Mesothelial cell of epicardium (in vitro differentiated cells): Measurements from ENCODE around the gene FRMPD1. TPM values are rescaled to one million over a fixed set of nuclear protein-coding genes. Genes with fewer than 3 reads are reported as not detected.
A peak's percentile ranks its signal among the peaks of the same experiment; 100 is the strongest.

ENCODE experiments used
- DNase-seq, 2 experiments: peaks; one replicate each; pipeline ENCODE4 v3.0.0; 2021; ENCODE audit warnings: low spot score in 2 of 2; ENCODE audit not compliant: unreplicated experiment in 2 of 2
- H3K27ac Mint-ChIP-seq: 2 replicates; pipeline ENCODE4 v1.8.0; 2021; ENCODE audit warnings: mixed read lengths
- H3K27me3 Mint-ChIP-seq: 2 replicates; pipeline ENCODE4 v1.8.0; 2021; ENCODE audit warnings: low read depth, mixed read lengths
- H3K36me3 Mint-ChIP-seq: 2 replicates; pipeline ENCODE4 v1.8.0; 2021; ENCODE audit warnings: mixed read lengths
- H3K4me1 Mint-ChIP-seq: 2 replicates; pipeline ENCODE4 v1.8.0; 2021; ENCODE audit warnings: mixed read lengths
- H3K4me3 Mint-ChIP-seq: 2 replicates; pipeline ENCODE4 v1.8.0; 2021; ENCODE audit warnings: mild to moderate bottlenecking, moderate library complexity, mixed read lengths
- H3K9me3 Mint-ChIP-seq: 2 replicates; pipeline ENCODE4 v1.8.0; 2021; ENCODE audit warnings: mixed read lengths
- total RNA-seq: library from RNA; stranded (reverse); gene quantifications from 3 replicates; pipeline ENCODE4 v1.2.1, GENCODE V29; 2021
- TF ChIP-seq, protein P1 (sequence below): fragments of 200-600 bp; sonication (generic); IDR thresholded peaks from one replicate; pipeline ENCODE4 v1.5.0; 2021; ENCODE audit warnings: antibody characterized with exemption; ENCODE audit not compliant: unreplicated experiment

Gene FRMPD1
- total RNA-seq, 1 donor from 2014 or later = 0.45 TPM

DNA sequence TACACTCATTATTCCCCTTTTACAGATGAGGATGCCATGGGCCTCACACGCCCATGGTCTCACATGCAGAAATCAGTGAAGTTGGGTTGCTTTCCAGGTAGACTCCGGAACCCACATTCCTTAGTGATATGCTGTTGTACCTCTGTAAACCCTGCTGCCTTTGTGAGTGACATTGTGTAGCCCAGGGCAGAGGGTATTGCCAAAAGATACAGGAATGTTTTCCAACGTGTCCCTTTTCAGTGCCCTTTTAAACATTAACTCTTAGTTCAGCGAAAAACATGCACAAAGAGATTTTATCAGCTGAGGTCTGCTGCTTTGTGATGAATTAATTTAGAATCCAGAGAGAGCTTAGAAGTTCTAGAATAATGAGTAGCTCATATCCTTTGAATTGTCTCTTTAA, 64.5 kb downstream of the FRMPD1 start:
- TF ChIP-seq, protein P1, sequence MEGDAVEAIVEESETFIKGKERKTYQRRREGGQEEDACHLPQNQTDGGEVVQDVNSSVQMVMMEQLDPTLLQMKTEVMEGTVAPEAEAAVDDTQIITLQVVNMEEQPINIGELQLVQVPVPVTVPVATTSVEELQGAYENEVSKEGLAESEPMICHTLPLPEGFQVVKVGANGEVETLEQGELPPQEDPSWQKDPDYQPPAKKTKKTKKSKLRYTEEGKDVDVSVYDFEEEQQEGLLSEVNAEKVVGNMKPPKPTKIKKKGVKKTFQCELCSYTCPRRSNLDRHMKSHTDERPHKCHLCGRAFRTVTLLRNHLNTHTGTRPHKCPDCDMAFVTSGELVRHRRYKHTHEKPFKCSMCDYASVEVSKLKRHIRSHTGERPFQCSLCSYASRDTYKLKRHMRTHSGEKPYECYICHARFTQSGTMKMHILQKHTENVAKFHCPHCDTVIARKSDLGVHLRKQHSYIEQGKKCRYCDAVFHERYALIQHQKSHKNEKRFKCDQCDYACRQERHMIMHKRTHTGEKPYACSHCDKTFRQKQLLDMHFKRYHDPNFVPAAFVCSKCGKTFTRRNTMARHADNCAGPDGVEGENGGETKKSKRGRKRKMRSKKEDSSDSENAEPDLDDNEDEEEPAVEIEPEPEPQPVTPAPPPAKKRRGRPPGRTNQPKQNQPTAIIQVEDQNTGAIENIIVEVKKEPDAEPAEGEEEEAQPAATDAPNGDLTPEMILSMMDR = no peak
- no peak for DNase-seq
- H3K4me3 Mint-ChIP-seq = no peak overlapping the region
- no peaks in the 10 kb centered on the region for H3K9me3 Mint-ChIP-seq
- no peaks in the 10 kb centered on the region for H3K36me3 Mint-ChIP-seq
- peaks cover 34% of the 10 kb centered on the region for H3K27me3 Mint-ChIP-seq
- no peaks in the 10 kb centered on the region for H3K4me1 Mint-ChIP-seq
- H3K27ac Mint-ChIP-seq = no peak overlapping the region

DNA sequence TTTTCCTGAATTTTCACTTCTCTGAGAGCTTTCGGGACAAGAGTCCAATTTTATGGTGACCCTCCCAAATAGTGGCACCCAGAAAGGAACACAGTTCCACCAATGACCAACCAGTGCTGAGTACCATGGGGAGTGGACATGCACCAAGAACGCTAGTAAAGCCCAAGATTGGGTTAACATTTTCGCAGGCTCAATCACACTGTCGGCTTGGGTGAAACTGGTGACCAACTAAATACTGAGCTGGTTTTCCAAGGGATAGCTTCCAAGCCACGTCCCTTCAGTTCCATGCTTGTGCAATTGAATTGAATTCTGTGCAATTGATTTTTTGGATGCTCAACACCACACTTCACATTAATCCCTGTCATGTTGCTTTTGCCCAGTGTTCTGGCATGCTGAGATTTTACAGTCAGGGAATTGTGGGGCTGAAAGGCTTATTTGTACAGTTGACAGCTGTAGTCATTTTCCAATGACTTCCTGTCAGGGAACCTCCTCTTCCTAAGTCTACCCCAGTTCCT, 65.3 kb downstream of the FRMPD1 start:
- Mint-ChIP-seq H3K4me1 (no peaks in the 10 kb centered on the region), H3K27ac (no peak overlapping the region), H3K4me3 (no peak overlapping the region), H3K36me3 (no peaks in the 10 kb centered on the region), H3K9me3 (no peaks in the 10 kb centered on the region), H3K27me3 (peaks cover 31% of the 10 kb centered on the region)
- DNase-seq = no peak
- TF ChIP-seq, protein P1 = no peak

DNA sequence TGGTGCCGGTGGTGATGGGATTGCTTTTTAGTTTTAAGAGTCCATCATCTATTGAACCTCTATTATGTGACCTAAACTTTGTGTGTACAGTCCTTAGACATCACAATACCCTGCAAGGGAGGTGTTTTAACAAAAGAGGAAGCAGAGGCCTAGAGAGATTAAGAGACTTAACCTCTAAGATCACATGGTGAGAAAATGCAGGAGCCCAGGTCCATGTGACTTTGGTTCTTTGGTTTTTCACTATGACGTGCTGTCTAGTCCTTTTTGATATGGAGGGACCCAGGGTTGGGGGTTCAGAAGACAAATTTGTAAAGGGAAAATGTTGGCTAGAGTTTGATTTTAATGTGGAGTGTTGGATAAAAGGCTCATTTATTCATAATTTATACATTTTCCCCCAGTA, 68.8 kb downstream of the FRMPD1 start:
- Mint-ChIP-seq H3K4me1 (no peaks in the 10 kb centered on the region), H3K4me3 (no peak overlapping the region), H3K9me3 (no peaks in the 10 kb centered on the region), H3K27me3 (peaks cover 20% of the 10 kb centered on the region), H3K27ac (no peak overlapping the region), H3K36me3 (no peaks in the 10 kb centered on the region)
- TF ChIP-seq, protein P1 = no peak
- no peak for DNase-seq

GRCh38 chr9:37727013-37727412, 76.3 kb downstream of the FRMPD1 start:
- no peak overlapping the region for H3K27ac Mint-ChIP-seq
- no peaks in the 10 kb centered on the region for H3K4me1 Mint-ChIP-seq
- TF ChIP-seq, protein P1 = no peak
- no peaks in the 10 kb centered on the region for H3K9me3 Mint-ChIP-seq
- H3K36me3 Mint-ChIP-seq = no peaks in the 10 kb centered on the region
- H3K27me3 Mint-ChIP-seq = peaks cover 13% of the 10 kb centered on the region
- peak in 1 of 2 experiments; percentile 14 for DNase-seq
- no peak overlapping the region for H3K4me3 Mint-ChIP-seq

DNA sequence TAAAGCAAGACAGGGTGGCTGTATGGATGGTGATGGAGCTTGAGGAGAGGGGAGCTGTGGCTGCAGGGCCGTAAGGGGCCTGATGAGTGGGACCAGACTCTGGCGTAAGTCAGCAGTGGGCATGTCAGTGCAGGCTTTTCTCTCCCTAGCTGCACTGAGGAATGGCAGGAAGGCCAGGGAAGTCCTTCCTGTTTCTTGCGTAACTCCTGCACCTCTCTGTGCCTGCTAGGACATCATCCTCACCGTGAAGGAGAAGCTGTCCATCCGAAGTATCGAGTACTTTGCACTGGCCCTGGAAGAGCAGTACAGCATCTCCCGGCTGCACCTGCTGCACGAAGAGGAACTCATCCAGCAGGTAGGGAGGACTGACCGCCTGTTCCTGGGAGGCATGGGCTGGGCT, 78.7 kb downstream of the FRMPD1 start:
- no peaks in the 10 kb centered on the region for H3K9me3 Mint-ChIP-seq
- H3K4me1 Mint-ChIP-seq = peaks cover 7% of the 10 kb centered on the region
- no peak for DNase-seq
- H3K36me3 Mint-ChIP-seq = no peaks in the 10 kb centered on the region
- TF ChIP-seq, protein P1 = no peak
- peaks cover 27% of the 10 kb centered on the region for H3K27me3 Mint-ChIP-seq
- no peak overlapping the region for H3K27ac Mint-ChIP-seq
- no peak overlapping the region for H3K4me3 Mint-ChIP-seq

- Mint-ChIP-seq H3K4me1 (peaks cover 7% of the 10 kb centered on the region), H3K27ac (no peak overlapping the region), H3K36me3 (no peaks in the 10 kb centered on the region), H3K9me3 (no peaks in the 10 kb centered on the region), H3K4me3 (no peak overlapping the region), H3K27me3 (peaks cover 33% of the 10 kb centered on the region)
- TF ChIP-seq, protein P1 = no peak
- DNase-seq = no peak
Observed at GRCh38 chr9:37730256-37730655, 79.5 kb downstream of the FRMPD1 start.
